HG03175 (cell line): ENCODE data around the gene MSMP.

Source experiments
- ATAC-seq: cut with Tn5 transposase; IDR thresholded peaks from one replicate; pipeline ENCODE4 v1.9.1; 2021; ENCODE audit warnings: mild to moderate bottlenecking, moderate library complexity; ENCODE audit not compliant: unreplicated experiment

MSMP gene

DNA sequence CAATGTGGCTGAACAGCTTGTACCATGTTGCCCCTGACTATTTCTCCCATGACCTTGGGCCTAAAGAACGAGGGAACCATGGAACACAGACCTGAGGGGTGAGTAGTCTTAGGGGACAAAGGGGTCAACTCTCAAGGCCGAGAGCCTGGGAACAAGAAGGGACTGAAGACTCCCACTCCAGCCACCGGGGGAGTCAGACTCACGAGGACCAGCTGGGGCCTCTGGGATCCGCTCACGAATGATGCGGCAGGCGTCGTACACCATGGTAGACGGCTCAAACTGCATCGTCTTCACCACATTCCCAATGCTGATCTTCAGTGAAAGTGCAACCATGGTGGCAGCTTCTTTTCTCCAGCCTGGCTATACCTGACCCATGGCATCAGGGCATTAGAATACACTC, 28.7 kb downstream of the MSMP start:
- ATAC-seq = no peak

DNA sequence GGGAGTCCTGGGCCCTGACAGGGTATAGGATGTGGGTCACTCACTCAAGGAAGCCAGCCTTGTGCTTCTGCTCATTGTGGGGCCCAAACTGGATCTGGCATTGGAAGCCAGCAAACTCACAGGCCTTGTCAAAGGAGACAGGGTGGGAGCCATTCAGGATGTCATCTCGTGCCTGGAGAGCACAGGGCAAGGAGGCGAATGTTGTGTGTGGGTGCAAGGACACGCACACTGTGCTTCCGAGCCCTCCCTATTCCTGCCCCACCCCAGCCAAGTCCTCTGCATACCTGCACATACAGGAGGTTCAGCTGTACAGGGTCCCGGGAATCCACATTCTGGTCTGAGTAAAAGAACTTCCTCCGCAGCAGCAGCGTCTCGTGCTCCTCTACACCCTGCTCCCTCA, 30.2 kb downstream of the MSMP start:
- ATAC-seq = no peak

DNA sequence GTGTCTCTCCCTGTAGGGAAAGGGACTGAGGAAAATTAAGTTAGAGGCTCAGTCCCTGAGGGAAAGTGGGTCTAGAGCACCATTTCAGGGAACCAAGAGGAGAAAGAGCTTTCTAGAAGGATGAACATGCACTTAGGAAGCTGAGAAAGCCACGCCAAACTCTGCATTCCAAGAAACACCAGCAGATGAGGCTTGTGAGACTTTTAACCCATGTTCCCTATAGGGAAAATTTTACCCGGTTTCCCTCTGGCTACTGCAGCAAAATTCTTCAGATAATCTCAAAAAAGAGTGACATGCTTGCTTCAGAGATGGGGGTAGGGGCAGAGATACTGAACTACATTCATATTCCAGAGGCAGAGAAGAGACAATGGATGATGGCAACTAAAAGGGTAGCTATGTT, 30.6 kb downstream of the MSMP start:
- no peak for ATAC-seq

DNA sequence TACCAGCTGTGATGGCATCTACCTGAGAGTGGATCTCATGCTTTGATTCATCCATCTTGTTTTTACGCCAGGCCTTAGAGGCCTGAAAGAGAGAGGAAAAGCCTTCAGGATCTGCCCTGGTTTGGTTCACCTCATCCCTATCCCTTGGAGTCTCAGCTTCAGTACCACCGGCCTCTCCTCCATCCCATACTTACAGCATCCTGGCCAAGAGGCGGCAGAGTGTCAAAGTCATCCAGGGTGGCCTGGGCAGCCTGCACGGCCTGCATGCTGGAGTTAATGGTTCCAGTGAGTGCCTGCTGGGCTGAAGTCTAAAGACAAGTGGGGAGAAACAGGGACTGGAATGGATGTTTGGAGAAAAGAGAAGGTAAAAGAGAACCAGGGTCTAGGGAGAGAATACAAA, 34.5 kb downstream of the MSMP start:
- ATAC-seq = no peak

DNA sequence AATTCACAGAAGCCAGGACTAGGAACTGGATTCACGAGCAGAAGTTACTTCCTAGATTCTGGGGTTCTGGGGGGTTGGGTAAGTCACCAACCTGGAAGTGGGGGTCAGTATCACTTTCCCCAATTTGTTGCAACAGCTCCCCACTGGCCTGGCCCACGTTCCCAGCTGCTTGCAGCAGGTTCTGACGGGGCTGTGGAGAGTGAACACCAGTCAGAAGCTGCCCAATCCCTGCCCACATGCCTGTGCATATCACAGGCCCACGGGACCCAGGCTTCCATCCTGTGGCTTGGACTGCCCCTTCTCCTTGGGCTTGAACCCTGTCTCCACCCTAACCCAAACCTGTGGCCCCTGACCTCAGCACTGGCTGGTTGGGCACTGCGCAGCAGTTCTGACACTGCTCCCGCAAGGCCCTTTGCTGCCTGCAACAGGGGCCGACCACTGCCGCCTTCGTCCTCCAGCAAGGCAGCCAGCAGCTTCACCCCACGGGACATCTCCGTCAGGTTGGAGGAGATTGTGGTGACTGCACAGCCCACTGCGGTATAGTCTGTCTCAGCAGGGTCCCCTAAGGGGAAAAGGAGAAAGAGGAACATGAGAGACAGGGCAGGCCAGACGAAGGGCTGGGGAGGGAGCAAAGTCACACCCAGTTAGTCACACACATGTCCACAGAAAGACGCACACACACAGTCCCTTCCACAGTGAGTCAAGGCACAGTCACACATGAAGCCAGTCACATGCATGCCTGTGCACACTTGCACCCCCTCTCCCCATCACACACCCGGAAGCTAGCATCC, 35.2 kb downstream of the MSMP start:
- ATAC-seq = no peak

DNA sequence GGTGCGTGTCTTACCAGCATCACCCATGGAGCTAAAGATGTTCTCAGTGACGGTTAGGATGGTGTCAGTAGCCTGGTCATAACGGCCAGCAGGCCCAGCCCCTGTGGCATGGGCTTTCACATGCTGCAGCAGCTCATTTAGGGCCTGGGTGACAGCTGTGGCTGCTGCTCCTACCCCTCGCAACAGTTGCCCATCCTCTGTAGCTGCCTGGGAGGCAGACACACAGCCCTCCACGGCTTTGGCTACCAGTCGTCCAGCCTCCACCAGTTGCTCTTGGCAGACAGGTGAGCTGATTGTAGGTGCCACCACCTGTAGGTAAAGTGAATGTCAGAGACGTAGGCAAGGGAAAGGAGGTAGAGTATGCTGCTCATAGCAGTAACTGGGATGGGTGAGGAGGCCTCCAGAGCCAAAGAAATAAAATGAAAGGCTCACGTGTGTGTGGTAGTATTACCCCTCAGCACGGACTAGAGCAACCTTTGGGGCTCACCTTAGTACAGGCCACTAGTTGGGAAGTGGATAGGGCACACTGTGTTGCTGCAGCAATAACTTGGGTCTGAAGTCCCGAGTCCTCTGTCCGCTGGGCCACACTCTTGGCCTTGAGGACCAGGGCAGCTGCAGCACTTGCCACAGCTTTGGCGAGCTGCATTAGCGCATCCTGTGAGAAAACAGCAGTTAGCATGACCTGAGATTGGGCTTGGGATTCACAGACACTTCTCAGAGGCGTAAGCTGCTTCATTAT, 36.8 kb downstream of the MSMP start:
- ATAC-seq = no peak

DNA sequence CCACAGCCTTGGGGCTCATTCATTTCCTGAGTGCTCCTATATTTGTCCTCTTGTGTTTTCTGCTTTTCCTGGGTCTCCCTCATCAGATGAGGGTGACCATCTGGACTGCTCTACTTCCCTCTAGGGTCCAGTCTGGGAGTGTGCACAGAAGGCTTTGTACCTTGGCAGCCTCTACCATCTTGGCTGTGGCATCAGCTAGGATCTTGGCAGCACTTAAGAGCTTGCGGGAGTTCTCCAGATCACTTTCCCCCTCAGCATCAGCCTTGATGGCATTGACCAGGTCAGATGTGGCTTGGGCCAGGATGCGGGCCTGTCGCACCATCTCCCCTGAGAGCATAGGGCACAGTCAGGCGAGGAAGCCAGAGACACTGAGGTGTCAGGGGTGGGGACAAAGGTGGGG, 37.8 kb downstream of the MSMP start:
- ATAC-seq = no peak

DNA sequence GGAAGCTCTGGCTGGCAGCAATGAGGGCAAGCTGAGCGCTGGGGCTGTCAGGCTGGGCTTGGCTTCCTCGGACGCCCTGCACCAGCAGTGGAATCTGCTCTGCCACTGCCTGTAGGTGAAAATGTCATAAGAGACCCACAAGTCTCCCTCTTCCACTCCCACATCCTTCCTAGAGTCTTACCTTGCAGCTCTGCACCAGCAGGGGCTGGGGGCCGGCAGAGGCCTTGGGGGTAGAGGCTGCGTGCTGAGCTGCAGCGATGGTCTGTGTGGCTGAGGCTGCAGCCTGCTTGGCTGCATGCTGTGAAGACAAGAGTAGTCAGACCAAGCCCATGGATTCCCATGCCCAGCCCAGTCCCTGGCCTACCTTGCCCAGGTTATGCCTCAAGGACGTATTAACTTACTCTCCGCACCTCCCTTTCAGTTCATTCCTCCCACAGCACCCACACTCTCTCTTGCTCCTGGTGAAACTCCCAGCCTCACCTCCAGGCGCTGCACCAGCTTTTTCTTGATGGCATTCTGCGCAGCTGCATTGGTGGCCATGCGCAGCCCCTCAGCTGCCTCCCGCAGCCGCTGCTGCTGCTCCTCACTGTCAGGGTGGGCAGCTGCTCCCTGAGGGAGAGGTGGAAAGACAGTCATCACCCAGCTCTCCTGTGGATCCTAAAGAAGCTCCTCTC, 39.4 kb downstream of the MSMP start:
- no peak for ATAC-seq

DNA sequence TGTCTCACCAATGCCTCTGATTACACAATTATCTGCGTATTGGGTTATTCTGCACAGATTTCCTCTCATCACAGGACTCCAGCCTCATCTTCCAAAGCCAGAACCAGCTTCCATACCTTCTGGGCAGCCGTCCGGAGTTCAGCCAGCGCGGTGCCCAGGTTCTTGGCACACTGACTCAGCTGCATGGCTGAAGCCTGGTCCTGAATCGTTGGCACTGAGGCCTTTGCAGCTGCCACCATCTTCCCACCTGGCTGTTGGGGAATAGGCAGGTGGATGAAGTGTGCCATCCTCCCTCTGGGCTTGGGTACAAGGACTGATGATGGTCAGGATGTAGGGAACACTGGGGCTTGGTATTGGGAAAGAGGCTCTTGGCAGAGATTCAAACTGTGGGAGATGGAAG, 40.0 kb downstream of the MSMP start:
- no peak for ATAC-seq

DNA sequence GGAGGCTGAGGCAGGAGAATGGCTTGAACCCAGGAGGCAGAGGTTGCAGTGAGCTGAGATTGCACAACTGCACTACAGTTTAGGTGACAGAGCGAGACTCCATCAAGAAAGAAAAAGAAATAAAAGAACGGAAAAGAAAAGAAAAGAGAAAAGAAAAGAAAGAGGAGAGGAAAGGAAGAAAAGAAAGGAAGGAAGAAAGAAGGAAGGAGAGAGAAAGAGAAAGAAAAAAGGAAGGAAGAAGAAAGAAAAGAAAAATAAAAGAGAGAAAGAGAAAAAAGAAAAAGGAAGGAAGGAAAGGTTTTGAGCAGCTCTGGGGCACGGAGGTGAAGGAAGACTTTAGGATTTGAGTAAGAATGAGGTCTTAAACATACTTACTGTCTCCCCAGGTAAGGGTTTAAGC, 40.5 kb downstream of the MSMP start:
- no peak for ATAC-seq

DNA sequence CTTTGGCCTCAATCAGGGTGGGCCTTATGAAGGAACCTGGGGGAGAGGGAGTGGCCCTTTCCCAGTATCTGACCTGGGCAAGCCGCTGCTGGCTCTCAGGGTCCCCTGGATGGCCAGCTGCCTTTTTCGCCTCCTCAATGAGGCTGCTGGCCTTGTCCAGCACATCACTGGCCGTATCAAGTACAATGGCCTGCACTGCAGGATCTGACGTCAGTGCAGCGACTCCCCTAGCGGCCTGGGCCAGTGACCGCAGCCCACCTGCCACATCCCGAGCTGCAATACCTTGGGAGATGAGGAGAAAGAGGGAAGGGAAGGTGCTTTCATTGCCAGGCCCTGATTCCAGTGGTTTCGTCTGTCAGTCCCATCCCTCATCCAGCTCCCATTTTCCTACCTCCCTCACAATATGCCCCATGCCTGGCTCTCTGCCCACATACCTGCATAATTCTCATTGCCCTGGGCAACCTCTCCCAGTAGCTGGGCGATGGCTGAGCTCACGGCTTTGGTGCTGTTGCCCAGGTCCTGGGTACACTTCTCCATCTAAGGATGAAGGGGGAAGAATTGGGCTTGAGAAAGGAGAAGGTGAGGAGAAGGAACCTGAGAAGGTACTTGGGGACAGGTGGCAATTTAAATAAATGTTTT, 41.2 kb downstream of the MSMP start:
- ATAC-seq = no peak

DNA sequence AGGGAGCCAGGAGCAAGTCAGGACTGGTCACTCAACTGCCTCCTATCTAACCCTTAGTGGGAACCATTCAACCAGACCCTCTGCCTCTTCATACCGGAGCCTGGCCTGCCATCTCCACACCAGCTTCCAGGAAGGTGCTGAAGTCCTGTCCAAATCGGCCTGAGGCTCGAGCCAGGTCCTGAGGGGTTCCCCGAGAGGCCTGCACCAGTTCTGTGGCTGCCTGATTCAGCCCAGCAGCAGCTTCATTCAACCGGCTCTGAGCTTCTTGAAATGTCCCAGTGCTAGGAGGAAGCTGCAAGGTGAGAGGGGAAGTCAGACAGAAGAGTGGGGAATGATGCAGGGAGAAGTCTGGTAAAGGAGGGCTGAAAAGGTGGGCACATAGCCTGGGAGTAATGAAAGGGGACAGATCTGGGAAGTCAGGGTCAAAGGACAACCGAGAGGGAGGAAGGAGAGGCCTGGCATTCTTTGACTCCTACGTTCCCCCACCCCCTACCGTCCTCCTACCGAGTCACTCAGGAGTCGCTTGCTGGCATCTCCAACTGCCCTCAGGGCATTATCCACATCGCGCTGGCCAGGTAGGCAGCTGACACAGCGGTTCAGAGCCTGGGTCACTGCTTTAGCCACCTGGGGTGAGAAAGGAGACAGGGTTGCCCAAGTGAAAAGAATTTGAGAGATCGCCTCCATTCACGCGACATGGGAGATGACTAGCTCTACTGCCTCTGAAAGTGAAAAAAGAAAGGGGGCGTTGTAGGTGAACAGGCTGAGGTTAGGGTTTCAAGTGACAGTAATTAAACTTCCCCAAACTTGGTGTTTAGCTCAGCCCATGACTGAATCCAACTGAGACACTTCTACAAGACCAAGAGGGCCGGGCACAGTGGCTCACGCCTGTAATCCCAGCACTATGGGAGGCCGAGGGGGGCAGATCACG, 42.3 kb downstream of the MSMP start:
- no peak for ATAC-seq

DNA sequence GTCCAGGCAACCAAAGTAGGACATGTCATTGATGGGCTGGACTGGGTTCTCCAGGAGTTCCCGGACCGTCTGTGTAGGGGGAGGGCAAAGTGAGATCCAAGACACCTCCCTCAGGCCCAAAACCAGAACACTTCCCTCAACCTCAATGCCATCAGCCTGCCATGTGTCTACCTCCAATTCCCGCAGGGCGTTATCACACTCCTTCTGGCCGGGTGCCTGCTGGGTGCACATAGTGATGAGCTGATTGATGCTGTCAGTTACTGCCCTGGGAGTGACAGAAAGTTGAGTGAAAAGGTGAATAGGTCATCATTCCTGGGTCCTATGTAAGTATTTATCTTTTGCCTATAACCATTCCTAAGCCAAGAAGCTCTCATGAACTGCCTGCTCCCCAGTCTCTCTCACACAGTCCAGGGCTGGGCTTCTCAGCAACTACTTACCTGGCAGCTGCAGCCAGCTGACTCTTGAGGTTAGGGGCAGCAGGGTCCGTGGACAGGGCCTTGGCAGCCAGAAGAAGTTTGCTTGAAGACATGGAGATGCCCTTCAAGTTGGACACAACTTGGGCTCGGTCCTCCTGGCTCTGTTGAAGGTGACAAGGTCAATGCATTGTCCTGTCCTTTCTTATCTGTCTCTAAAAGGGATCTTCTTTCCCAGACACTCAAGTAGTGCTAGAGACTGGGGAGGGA, 43.1 kb downstream of the MSMP start:
- no peak for ATAC-seq

DNA sequence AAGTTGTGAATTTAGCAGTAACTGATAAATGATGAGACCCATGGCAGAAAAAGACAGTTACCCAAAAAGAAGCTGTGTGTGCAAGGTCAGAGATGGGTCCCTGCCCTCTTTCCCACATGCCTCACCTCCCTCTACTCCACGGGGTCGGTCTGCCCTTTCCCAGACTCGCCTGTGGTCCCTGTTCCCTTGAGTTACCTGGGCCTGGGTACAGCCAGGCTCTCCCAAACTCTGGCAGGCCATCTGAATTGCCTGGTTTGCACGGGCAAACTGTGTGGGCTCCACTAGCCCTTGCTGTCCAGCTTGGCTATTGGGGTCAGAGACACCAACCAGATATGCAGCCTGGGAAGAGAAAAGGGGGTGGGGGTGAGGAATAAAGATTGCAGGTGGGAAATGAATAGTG, 45.9 kb downstream of the MSMP start:
- ATAC-seq = no peak

DNA sequence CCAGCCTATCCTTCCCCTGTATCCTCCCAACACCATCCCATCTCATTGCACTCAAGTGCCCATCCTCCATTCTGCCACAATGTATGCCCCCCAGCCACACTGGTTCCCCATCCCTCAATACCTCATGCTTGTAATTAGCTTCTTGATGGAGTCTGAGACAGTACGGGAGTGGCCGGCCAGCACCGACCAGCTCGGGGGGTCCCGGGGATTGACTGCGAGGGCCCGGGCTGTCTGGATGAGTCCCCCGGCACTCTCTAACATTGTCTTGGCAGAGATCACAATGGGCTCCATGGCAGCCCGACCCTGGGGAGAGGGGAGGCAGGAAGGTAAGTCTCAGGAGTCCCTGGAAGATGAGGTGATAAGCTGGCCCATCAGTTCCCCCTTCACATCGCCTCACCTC, 47.1 kb downstream of the MSMP start:
- ATAC-seq = no peak

DNA sequence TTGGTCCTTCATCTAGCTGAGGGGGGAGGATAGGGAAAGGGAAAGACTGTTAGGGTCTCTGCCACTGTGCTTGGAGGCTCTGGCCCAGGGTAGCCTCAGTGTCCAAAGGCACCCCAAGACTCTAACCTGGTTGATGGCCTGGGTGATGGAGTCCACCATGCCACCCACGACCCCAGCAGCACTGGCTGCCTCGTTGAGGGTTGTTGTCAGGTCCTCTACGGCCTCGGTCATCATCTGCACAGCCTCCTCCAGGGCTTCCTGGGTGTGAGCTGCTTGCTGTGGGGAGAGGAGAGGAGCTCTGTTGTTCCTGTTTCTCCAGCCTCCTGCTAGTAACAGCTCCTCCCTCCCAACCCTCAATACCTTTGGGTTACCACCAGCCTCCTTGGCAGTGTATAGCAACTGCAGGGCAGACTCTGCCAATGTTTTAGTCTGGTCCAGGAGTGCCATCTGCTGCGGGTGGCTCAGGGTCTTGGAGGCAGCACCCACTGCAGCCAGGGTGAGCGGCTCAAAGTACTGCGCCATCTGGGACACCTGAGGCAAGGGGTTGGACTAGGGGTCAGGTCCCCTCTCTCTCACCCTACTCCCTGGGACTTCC, 48.1 kb downstream of the MSMP start:
- ATAC-seq = no peak

DNA sequence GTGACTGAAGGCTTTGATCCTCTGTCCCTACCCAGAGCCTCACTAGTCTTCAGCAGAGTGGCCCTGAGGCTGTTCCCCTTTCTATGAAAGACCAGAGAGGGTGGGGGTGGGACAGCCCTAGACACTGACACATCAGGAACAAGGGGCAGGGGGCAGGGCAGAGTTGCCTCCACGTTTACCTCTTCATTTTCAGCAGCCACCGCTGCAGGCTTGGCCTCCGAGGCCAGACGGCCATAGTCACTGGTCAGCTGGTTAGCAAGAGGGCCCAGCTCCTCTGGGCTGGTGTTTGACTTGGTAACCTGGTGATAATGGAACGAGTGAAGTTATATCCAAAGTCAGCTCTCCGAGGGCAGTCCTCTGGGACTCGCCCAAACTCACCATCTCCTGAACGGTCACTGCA, 48.7 kb downstream of the MSMP start:
- no peak for ATAC-seq

DNA sequence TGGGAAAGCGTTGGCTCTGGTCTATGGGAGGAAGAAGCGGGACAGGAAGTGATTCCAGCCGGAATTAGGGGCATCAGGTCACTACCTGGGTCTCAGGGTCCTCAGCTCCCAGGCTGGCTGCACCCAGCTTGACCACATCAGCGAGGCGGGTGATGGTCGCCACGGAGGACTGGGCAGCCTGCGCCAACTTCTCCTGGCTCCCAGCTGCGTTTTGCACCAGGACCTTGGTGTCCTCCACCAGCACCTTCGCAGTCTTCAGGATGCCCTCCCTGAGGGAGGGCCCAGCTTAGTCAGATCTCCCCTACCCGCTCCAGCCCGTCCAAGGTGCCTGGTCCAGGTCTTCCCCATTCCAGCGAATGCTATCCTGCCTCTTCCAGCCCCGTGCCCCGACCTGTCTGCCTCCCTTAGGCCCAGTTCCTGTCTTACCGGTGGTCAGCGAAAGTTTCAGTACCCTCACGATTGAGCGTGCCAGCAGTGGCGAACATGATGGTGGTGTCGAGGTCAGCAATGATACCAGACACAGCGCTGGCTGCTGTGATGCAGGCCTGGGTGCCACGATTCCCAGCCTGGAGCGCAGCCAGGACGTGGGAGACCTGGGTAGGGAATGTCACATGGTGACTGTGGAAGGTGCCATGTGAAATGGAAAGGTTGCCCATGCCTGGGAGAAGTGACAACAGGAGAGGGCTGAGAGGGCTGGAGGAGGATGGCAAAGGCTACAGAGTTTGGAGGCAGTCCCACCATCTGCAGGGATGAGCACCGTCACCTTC, 50.0 kb downstream of the MSMP start:
- ATAC-seq = no peak
